K562 (cell line): ENCODE results near the gene TIMM44. TPM values are rescaled to one million over a fixed set of nuclear protein-coding genes. Genes with fewer than 3 reads are reported as not detected.

ENCODE experiments used
- ATAC-seq: fragments of 200-7000 bp; cut with Tn5 transposase; 3 replicates; pipeline ENCODE4 v1.9.1; 2020; ENCODE audit warnings: moderate library complexity
- BruUV-seq: library from RNA; stranded (reverse); fragments of 400-500 nt; replicated peaks from 2 replicates; lab custom pipeline; 2021; lab: Mats Ljungman, UMichigan
- CTCF ChIA-PET: fragments of 300-600 bp; formaldehyde crosslinking; extraction: SDS; loops from one replicate; lab custom pipeline; 2021; ENCODE audit warnings: low intra/inter-chr PET ratio; lab: Yijun Ruan, JAX
- POLR2A ChIA-PET: fragments of 300-600, 350-650 bp; sonication (Branson Sonifier 250); formaldehyde crosslinking; extraction: SDS; loops from one replicate; lab custom pipeline; 2021; ENCODE audit warnings: antibody characterized with exemption, inconsistent platforms; lab: Yijun Ruan, JAX
- DNase-seq, 4 experiments: peaks; one replicate each; pipeline versions ENCODE4 v3.0.0 to v3.0.0-alpha.2; 2011 to 2018; ENCODE audit warnings: low spot score in 3 of 4, mixed read lengths in 3 of 4; ENCODE audit errors: extremely low read depth in 1 of 4
- FAIRE-seq: peaks from 2 replicates; lab custom pipeline; 2011; peaks lifted over from hg19 to GRCh38; lab: Jason Lieb, UNC
- H2AFZ ChIP-seq: 2 replicates; pipeline ENCODE4 v1.6.0; 2011; ENCODE audit warnings: low read depth, low read length, control low read depth, inconsistent platforms
- H3K27ac ChIP-seq: fragments of 200-600 bp; 3 replicates; pipeline ENCODE4 v1.8.0; 2011; ENCODE audit warnings: low read depth, mild to moderate bottlenecking, control low read depth, inconsistent platforms, low read length, moderate library complexity, mixed read lengths; ENCODE audit errors: extremely low read depth
- H3K27me3 ChIP-seq, 2 experiments: fragments of 300-600 bp in 1 of 2; 2 replicates in 1 of 2; 3 replicates in 1 of 2; pipeline versions ENCODE4 v1.6.0 to v1.8.0; 2011; ENCODE audit warnings: inconsistent platforms in 2 of 2, low read length in 2 of 2, mild to moderate bottlenecking in 1 of 2, mixed read lengths in 1 of 2, moderate library complexity in 1 of 2; ENCODE audit not compliant: control insufficient read depth in 2 of 2, insufficient read depth in 2 of 2
- H3K36me3 ChIP-seq: fragments of 300-600 bp; 3 replicates; pipeline ENCODE4 v1.8.0; 2011; ENCODE audit warnings: mild to moderate bottlenecking, low read length, inconsistent platforms; ENCODE audit not compliant: control insufficient read depth, insufficient read depth
- H3K4me1 ChIP-seq, 2 experiments: fragments of 200-600 bp in 1 of 2; replicated peaks in 1 of 2; 2 replicates in 1 of 2; 3 replicates in 1 of 2; pipeline versions ENCODE4 v1.5.1 to v1.8.0; 2011; ENCODE audit warnings: inconsistent platforms in 2 of 2, low read length in 2 of 2, mild to moderate bottlenecking in 1 of 2, mixed read lengths in 1 of 2, moderate library complexity in 1 of 2; ENCODE audit not compliant: control insufficient read depth in 2 of 2, insufficient read depth in 2 of 2
- H3K4me2 ChIP-seq: 2 replicates; pipeline ENCODE4 v1.6.1; 2011; ENCODE audit warnings: low read length, control low read depth, inconsistent platforms, mixed read lengths; ENCODE audit not compliant: insufficient read depth
- H3K4me3 ChIP-seq: fragments of 200-600 bp; sonication (generic), shearing (Covaris generic); 2 replicates; pipeline ENCODE4 v1.5.1; 2016; ENCODE audit warnings: control low read depth, inconsistent platforms
- H3K79me2 ChIP-seq: fragments of 200-600 bp; 3 replicates; pipeline ENCODE4 v1.8.0; 2011; ENCODE audit warnings: low read length, inconsistent platforms; ENCODE audit not compliant: control insufficient read depth, insufficient read depth
- H3K9ac ChIP-seq, 2 experiments: 2 replicates each; pipeline versions ENCODE4 v1.6.0 to v1.6.1; 2011; ENCODE audit warnings: low read depth in 2 of 2, low read length in 2 of 2, control low read depth in 1 of 2, inconsistent platforms in 1 of 2, mild to moderate bottlenecking in 1 of 2, mixed read lengths in 1 of 2; ENCODE audit not compliant: insufficient read depth in 1 of 2
- H3K9me1 ChIP-seq: one replicate; pipeline ENCODE4 v1.6.0; 2011; ENCODE audit warnings: inconsistent platforms, mild to moderate bottlenecking, low read length, moderate library complexity; ENCODE audit not compliant: control insufficient read depth, insufficient read depth
- H3K9me3 ChIP-seq: replicated peaks from 2 replicates; pipeline ENCODE4 v1.5.1; 2011; ENCODE audit warnings: low read depth, low read length, inconsistent platforms; ENCODE audit not compliant: control insufficient read depth, insufficient read depth
- H4K20me1 ChIP-seq: replicated peaks from 2 replicates; pipeline ENCODE4 v1.6.1; 2011; ENCODE audit warnings: low read length, inconsistent platforms, mixed read lengths; ENCODE audit not compliant: control insufficient read depth, insufficient read depth
- ELF1 ChIP-seq: fragments of 200-800 bp; sonication (Bioruptor generic); IDR thresholded peaks from 2 replicates; pipeline ENCODE4 v1.6.1; 2016; ENCODE audit warnings: missing genetic modification characterization, missing compliant biosample characterization
- ILK ChIP-seq: fragments of 450-650 bp; IDR thresholded peaks from 2 replicates; pipeline ENCODE4 v1.6.1; 2016; ENCODE audit warnings: missing genetic modification characterization, low read depth, mild to moderate bottlenecking, missing compliant biosample characterization, moderate library complexity, borderline replicate concordance
- MAFG ChIP-seq: fragments of 450-650 bp; conservative IDR thresholded peaks from 2 replicates; pipeline ENCODE4 v1.6.1; 2016; ENCODE audit warnings: missing genetic modification characterization, missing compliant biosample characterization
- MAX ChIP-seq: sonication (generic); formaldehyde crosslinking; IDR thresholded peaks from 2 replicates; pipeline ENCODE4 v1.9.0; 2022; ENCODE audit warnings: mild to moderate bottlenecking, missing genetic modification reagents
- PATZ1 ChIP-seq: fragments of 250-450 bp; sonication (Bioruptor Pico); IDR thresholded peaks from 2 replicates; pipeline ENCODE4 v1.5.0; 2020; ENCODE audit warnings: mild to moderate bottlenecking, borderline replicate concordance
- POLR2G ChIP-seq: fragments of 200-400 bp; formaldehyde crosslinking; IDR thresholded peaks from 2 replicates; pipeline ENCODE4 v1.6.1; 2017; ENCODE audit warnings: low read depth, mild to moderate bottlenecking, antibody characterized with exemption, low read length, moderate library complexity
- RBM22 ChIP-seq: fragments of 200-400 bp; formaldehyde crosslinking; IDR thresholded peaks from 2 replicates; pipeline ENCODE4 v1.6.1; 2018; ENCODE audit warnings: low read length, low read depth; ENCODE audit not compliant: poor library complexity, severe bottlenecking
- RBM25 ChIP-seq: fragments of 200-400 bp; formaldehyde crosslinking; IDR thresholded peaks from 2 replicates; pipeline ENCODE4 v1.6.1; 2018; ENCODE audit warnings: low read length, low read depth, moderate library complexity; ENCODE audit not compliant: severe bottlenecking
- RBM39 ChIP-seq: fragments of 200-400 bp; formaldehyde crosslinking; optimal IDR thresholded peaks from 2 replicates; pipeline ENCODE3; 2018; ENCODE audit warnings: low read depth, low read length
- SMARCB1 ChIP-seq: IDR thresholded peaks from 2 replicates; pipeline ENCODE4 v1.6.1; 2011; ENCODE audit warnings: improper control_type of control experiment, low read depth; ENCODE audit not compliant: insufficient read length
- STAT5B ChIP-seq: fragments of 250-450 bp; sonication (Bioruptor Pico); IDR thresholded peaks from 2 replicates; pipeline ENCODE4 v1.8.0; 2021; ENCODE audit warnings: mild to moderate bottlenecking, inconsistent platforms
- TSC22D4 ChIP-seq: fragments of 450-650 bp; IDR thresholded peaks from 2 replicates; pipeline ENCODE4 v1.6.1; 2016; ENCODE audit warnings: missing genetic modification characterization, missing biosample characterization, control low read depth
- ZBTB8A ChIP-seq: fragments of 450-650 bp; IDR thresholded peaks from 2 replicates; pipeline ENCODE4 v1.6.1; 2018; ENCODE audit warnings: mild to moderate bottlenecking, moderate library complexity; ENCODE audit not compliant: partially characterized antibody
- ZNF311 ChIP-seq: fragments of 250-450 bp; sonication (Bioruptor Pico); IDR thresholded peaks from 2 replicates; pipeline ENCODE4 v1.4.0; 2020; ENCODE audit warnings: mild to moderate bottlenecking, moderate library complexity
- WGBS: fragments of 100-300 bp; shearing (Covaris generic); methylation state at CpG from one replicate; pipeline ENCODE4 v1.1.6; 2016; ENCODE audit warnings: low coverage, mixed read lengths; ENCODE audit not compliant: insufficient coverage; ENCODE audit errors: missing lambda C conversion rate; 5-methylcytosine and 5-hydroxymethylcytosine counted together
- in situ Hi-C: fragments of 300-500 bp; cut with MboI; formaldehyde crosslinking; loops from 4 replicates; pipeline ENCODE4 v1.15.0; 2018; ENCODE audit warnings: inconsistent platforms, mixed read lengths
- intact Hi-C: fragments of 100-400 bp; cut with micrococcal nuclease; formaldehyde crosslinking; loops from 2 replicates; pipeline ENCODE4 v1.14.2; 2022
- polyA plus RNA-seq, 8 experiments: library from polyadenylated mRNA; depleted of rRNA in 4 of 8; stranded (reverse) in 5 of 8; unstranded in 3 of 8; fragments of >200 nt; fragmentation: Nextera tagmentation in 2 of 8; fragmentation: Illumina TruSeq in 1 of 8; extraction: Ambion mirVana in 2 of 8; extraction: Trizol in 1 of 8; gene quantifications; 2 replicates each; pipeline versions ENCODE4 v1.2.1 to v1.2.3, GENCODE V29; 2011 to 2014; ENCODE audit warnings: inconsistent platforms in 1 of 8, missing spikeins in 1 of 8
- total RNA-seq, 7 experiments: library from RNA; depleted of rRNA in 6 of 7; stranded (reverse); fragments of >200 nt in 6 of 7; fragmentation: Illumina TruSeq in 2 of 7; extraction: Trizol in 2 of 7; gene quantifications; 2 replicates each; pipeline versions ENCODE4 v1.2.1 to v1.2.3, GENCODE V29; 2011 to 2021; ENCODE audit warnings: low replicate concordance in 1 of 7

Gene TIMM44
- total and polyA plus RNA-seq, 9 of the 15 experiments (the other 6 are each of a cell fraction or from before 2014, with no cell fraction given) = 10.3 to 231 (median 89.3) TPM

- ChIA-PET POLR2A (interaction anchor here (1.2 kb wide), 1 partner anchor 14 kb away, joined by 3 read pairs; no protein-coding TSS in a partner anchor), CTCF (no interaction called here)
- in situ Hi-C loops (no loop called here), intact Hi-C loops (no loop called here)
- BruUV-seq = no TSS peak
- no peak overlapping the region for H3K4me3 ChIP-seq
- no peak for FAIRE-seq
- no peak for DNase-seq
- WGBS = 94% methylated on average over 22 of the region's 25 CpGs
- H3K4me1 ChIP-seq = peaks cover 4 to 7% of the 10 kb centered on the region in 2 experiments; a peak in 4 of 5 replicates
- H4K20me1 ChIP-seq = no peaks in the 10 kb centered on the region
- H3K9ac ChIP-seq = peak overlapping the region in 1 of 2 experiments; percentile 26; a peak in 1 of 4 replicates
- H3K9me1 ChIP-seq = no peaks in the 10 kb centered on the region
- no peak for ATAC-seq
- no peaks in the 10 kb centered on the region for H3K79me2 ChIP-seq
- no peaks in the 10 kb centered on the region for H3K9me3 ChIP-seq
- TF ChIP-seq ELF1 = no peak
- TF ChIP-seq POLR2G = peak; percentile 64
- peak; percentile 57 for TF ChIP-seq RBM22
- H2AFZ ChIP-seq = no peak overlapping the region
- H3K36me3 ChIP-seq = peaks cover 93% of the 10 kb centered on the region; the same call in 2 of the 3 replicates
- no peaks in the 10 kb centered on the region for H3K27me3 ChIP-seq
- H3K27ac ChIP-seq = no peak overlapping the region
- no peak overlapping the region for H3K4me2 ChIP-seq
Measured at GRCh38 chr19:7963566-7963965, 20.1 kb upstream of the TIMM44 start.

GRCh38 chr19:7962644-7963268 lies 19.3 kb upstream of the TIMM44 start:
- Histone ChIP-seq H3K27ac (no peak overlapping the region), H3K9me3 (no peaks in the 10 kb centered on the region), H2AFZ (no peak overlapping the region), H3K36me3 (peaks cover 93% of the 10 kb centered on the region; the same call in 2 of the 3 replicates), H3K9ac (no peak overlapping the region), H4K20me1 (no peaks in the 10 kb centered on the region), H3K4me2 (no peak overlapping the region), H3K4me3 (no peak overlapping the region), H3K4me1 (peaks cover 7 to 8% of the 10 kb centered on the region in 2 experiments; a peak in 4 of 5 replicates), H3K79me2 (no peaks in the 10 kb centered on the region), H3K27me3 (no peaks in the 10 kb centered on the region), H3K9me1 (no peaks in the 10 kb centered on the region)
- DNase-seq (no peak), ATAC-seq (no peak), FAIRE-seq (no peak)
- CTCF ChIA-PET = no interaction called here
- 90% methylated on average over 22 of the region's 22 CpGs for WGBS
- intact Hi-C loops (no loop called here), in situ Hi-C loops (no loop called here)
- TSS peak; percentile 29 for BruUV-seq
- POLR2A ChIA-PET = no interaction called here
- TF ChIP-seq TSC22D4 (tag) (no peak), STAT5B (CRISPR knock-in tag) (no peak), MAFG (peak; percentile 73), SMARCB1 (no peak), ZNF311 (CRISPR knock-in tag) (no peak), ILK (no peak), ZBTB8A (no peak), RBM25 (no peak), PATZ1 (CRISPR knock-in tag) (no peak), RBM39 (no peak), MAX (no peak)
